GM19193 (cell line): ENCODE data around the gene SCART1.

Experiments
- POLR2A ChIP-seq: IDR thresholded peaks from 4 replicates; pipeline ENCODE4 v1.6.1; 2011; ENCODE audit not compliant: insufficient read depth, insufficient read length; ENCODE audit errors: extremely low read depth

SCART1 gene

DNA sequence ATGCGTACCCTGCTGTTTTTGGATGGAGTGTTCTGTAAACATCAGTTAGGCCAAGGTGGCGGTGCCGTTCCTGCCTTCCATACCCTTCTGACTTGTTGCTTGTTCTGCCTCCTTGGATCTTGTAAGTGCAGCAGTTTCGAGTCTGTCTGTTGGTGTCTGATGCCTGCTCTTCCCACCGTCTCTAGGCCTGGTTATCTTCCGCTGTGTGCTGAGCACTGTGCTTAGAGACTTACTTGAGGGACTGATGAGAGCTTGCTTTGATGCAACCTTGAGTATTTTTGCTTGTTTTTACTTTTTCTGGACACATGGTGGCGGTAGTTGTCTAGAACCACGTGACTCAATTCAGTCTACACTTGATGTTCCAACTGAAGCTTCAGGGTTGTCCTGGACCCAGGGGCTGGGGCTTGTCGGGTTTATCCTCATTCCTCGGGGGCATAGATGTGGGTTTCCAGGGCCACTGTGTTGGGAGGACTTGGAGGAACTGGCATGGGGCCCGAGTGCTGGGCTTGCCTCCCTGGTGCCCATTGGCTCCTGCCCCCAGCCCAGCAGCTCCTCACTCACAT is 15.0 kb upstream of the SCART1 start:
- no peak for TF ChIP-seq POLR2A

DNA sequence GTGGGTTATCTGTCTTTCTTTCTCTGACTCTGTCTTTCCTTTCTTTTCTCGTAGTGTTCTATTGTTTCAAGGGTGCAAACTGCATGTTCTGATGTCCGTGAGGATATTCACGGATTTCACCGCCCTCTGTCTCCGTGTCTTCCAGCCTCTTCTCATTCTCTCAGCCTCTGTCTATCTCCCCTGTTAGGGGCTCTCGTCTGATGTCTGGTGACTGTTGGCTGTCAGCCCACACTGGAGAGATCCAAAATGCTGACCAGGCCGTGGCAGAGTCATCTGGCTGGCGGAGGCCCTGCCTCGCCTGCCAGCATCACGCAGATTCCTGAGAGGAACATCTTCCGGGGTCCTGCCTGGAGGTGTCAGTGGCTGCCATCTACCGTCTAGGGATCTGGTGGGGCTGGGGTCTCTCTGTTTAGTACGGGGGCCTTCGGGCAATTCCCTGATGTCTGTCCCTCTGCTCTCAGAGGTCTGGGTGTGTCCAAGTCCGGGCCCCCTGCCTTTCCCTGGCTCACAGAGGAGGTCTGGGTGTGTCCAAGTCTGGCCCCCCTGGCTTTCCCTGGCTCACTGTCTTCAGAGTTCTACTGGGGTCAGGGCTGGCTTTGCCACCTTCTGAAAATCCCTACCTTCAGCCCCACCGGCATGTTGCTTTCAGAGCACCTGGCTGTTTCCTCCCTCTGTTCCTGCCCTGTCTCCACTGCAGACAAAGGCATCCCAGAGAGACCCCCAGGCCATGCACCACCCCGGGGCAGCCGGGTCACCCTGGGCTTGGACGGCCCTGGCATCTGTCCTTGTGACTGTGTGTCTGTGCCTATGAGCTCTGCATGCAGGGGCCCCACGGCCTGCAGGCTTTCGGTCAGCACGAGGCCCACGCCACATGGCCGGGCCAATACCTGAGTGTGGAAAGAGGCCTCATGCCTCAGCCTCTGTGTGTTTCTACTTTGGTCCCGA is 14.0 kb upstream of the SCART1 start:
- no peak for TF ChIP-seq POLR2A

DNA sequence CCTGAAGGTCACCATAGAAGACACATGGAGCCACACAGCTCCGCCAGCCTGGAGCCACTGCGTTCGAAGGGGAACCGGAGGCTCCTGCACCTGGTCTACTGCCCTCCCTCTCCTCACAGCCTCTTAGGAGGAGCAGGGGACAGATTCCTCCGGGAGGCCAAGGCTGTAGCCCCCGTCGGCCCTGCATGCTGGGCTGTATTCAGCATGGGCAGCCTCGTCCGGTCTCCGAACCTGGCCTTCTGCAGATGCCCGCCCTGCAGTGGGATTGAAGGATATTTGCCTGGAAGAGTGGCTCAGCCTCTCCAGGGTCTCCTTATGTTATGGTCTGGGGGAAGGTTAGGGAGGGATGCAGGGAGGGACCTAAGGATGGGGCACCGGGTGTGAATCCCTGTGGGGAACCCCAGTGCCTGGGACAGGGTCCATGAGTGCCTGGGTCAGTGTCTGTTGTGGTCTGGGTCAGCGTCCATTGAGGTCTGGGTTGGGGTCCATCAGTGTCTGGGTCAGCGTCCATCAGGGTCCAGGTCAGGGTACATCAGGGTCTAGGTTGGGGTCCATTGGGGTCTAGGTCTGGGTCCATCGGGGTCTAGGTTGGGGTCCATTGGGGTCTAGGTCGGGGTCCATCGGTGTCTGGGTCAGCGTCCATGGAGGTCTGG is 13.0 kb upstream of the SCART1 start:
- no peak for TF ChIP-seq POLR2A

DNA sequence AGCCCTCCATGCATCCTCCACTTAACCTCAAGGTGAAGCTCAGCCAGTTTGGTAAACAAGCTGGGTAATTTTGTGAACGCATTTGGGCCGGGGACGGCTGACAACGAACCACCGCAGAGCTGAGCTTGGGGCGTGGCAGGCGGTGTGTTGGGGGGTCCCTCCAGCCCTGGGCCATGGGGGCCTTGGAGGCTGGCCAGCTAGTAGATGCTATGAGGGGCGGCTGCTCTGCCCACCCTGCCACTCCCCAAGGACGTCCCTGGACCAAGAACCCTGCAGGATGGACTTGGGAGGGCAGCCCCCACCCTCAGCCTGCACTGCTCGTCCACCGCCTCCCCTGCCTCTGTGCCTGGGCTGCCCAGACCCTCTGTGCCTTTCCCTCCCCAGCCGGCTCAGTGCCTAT is 12.0 kb upstream of the SCART1 start:
- TF ChIP-seq POLR2A: no peak

DNA sequence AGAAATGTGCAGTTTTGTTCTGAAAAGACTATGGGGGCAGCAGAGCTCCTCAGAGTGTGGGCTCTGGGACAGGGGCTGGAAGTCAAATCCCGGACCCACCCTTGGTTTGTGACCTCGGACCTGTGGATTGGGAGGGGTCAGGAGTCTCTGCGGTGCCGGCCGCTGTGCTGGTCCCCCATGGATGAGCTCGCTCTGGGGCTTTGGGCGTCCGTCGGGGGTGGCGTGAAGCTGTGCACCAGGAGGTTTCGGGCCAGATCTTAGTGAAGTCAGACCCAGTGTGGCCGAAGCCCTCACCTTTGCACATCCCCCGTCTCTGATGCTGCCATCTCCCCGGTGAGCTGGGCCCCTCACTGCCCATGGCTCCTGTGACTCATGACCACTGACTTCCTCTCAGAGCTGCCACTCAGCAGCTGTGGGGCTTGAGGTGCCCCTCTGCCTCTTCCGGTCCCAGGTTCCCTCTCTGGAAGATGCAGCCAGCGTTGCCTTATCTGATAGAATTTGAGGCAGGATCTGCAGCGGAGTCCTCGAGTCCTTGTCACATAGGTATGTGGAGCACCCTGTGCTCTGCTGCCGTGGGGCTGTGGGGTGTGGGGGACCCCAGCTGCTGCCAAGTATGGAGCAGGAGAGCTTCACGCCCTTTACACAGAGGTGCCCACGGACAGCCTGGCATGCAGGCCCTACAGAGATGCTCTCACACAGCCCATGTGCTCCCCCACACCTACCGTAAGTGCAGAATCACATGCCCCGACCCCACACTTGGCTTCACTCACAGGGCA is 11.4 kb upstream of the SCART1 start:
- no peak for TF ChIP-seq POLR2A

DNA sequence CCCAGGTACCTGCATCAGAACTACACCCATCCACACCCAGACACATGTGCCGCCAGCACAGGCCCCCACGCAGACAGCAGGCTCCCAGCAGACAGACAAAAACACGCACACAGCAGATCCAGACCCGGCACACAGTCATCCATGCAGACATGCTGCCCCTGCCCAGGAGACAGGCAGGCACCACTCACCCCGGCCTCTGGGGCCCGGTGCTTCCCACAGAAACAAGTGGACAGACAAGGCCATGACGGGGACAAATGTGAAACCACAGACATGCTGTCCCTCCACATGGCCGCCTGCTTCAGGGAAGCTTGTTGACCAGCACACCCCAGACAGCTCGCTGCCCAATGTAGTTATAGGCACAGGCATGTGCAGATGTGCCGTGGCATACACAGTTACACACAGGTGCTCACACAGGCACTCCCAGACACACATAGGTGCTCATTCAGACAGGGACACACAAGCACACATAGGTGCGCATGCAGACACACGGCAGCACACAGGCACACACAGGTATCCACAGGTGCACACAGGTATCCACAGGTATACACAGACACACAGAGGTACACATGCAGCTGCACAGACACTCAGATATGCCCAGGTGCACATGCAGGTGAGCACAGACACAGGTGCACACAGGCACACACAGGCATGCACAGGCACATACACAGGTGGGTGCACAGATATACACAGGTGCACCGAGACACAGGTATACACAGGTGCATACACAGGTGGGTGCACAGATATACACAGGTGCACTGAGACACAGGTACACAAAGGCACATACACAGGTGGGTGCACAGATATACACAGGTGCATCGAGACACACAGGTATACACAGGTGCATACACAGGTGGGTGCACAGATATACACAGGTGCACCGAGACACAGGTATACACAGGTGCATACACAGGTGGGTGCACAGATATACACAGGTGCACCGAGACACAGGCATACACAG is 10.5 kb upstream of the SCART1 start:
- TF ChIP-seq POLR2A: no peak

DNA sequence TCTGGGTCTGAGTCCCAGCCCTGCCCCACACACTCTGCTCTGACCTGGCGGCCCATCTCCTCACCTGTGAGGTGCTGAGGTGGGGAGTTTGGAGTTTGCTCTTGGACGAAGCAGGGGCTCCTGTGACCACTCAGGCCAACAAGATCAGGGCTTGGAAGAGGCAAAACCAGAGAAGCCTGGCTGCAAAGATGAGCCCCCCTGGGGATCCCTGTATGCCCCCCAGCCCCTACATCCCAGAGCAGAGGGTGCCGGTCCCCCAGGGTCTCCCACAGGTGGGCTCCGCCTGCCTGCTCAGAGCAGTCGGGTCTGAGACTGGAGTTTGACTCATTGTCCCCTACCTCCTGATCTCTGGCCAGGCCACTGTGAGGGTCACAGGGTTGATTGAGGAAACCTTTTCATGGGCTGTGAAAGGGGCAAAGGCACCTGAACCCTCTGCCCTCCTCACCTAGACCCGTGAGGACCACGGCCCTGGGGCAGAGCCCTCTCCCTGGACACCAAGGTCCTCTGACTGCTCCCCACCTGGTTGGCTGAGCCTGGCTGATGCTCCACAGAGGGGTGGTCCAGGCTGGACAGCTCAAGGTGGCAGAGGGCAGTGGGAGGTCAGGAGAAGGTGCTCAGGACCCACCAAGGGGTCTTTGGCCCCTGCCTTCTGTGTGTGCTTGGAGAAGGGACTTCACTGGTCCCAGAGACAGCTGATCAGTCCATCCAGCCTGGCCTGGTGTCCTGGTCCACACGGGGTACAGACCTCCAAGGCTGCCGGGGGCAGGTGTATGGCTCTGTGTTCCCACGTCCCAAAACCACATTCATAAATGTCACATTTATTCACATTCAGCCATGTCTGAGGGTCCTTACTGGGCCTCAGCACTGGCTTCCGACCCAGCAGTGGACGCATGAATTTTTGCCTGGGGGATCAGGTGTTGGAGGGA is 9.1 kb upstream of the SCART1 start:
- TF ChIP-seq POLR2A: no peak

DNA sequence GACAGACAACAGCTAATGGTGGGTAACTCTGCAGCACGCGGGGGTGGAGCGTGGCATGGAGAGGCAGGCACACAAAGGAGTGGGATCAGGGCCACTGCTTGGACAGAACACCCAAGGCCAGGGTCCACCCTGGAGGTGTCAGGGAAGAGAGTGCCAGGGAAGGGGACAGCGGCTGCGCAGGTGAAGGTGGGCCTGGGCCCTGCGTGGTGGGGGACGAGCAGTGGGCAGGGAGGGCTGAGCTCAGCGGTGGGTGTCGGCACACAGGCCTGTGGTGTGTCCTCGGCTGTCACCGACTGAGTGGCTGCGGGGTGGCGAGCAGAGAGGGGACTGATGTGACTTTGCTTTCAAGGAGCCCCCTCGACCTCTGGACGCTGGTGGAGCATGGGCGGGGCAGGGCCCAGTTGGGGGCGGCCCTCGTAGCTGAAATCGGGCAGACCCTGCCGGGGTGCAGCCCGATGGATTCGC is 8.4 kb upstream of the SCART1 start:
- TF ChIP-seq POLR2A: no peak

DNA sequence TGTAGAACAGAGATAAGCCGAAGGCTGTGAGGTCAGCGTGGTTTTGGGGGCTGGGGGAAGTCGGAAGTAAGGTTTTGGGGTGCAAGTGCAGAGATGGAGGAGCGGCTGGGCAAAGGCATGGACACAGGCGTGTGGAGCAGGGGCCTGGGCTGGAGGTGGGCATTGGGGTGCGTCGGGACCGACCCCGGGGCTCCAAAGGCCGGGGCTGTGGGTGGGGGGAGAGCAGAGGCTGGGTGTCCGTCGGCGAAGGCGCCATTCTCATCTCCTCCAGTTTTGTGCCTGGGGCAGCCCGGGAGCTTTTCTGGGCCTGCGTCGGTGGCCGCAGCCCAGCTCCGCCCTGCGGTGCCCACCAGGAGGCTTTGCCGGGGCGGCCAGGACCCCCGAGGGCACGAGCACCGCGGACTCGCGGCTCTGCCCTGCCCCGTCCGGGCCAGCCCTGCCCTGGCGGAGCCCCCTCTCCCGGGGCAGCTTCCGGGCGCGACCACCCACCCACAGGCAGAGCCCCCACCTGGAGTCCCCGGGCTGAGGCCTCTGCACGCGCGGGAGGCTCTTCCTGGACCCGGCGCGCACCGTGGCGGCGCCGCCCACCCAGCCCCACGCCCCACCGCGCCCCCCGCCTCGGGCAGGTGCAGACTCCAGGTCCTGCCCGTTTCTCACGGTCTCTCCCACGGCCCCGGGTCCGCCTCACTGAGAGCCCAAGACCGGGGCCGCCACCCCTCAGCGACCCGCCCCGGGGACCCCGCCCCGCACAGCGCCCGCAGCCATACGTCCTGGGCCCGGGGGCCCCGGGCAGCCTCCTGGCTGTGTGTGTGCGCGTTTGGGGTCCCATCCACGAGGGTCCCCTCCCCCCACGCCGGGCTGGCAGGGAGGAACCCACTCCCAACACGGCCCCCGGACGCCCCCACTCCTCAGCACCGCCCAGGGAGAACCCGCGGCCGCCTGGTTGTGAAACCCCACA is 7.7 kb upstream of the SCART1 start:
- no peak for TF ChIP-seq POLR2A

DNA sequence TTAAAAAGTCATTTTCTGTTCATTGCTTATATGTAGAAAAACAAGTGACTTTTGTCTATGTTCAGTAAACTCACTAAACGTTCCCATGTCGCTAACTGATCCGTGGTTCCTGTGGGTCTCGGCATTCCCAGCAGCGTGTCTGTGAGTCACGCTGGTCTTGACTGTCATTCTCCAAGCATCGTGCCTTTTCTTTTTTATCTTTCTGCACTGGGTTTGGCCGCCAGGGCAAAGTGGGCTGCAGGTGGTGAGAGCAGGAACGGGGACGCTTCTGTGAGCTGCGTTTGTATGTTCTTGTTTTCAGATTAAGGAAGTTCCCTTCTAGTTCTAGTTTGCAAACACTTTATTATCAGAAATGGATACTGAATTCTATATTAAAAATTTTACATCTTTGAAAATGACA is 6.8 kb upstream of the SCART1 start:
- no peak for TF ChIP-seq POLR2A

DNA sequence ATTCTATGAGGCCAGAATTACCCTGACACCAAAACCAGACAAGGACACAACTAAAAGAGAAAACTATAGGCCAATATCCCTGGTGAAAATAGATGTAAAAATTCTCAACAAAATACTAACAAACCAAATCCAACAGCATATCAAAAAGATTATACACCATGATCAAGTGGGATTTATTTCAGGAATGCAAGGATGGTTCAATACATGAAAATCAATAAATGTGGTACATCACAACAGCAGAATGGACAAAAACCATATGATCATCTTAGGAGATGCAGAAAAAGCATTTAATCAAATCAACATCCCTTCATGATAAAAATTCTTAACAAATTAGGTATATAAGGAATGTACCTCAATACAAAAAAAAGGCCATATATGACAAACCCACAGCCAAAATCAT is 5.6 kb upstream of the SCART1 start:
- no peak for TF ChIP-seq POLR2A

DNA sequence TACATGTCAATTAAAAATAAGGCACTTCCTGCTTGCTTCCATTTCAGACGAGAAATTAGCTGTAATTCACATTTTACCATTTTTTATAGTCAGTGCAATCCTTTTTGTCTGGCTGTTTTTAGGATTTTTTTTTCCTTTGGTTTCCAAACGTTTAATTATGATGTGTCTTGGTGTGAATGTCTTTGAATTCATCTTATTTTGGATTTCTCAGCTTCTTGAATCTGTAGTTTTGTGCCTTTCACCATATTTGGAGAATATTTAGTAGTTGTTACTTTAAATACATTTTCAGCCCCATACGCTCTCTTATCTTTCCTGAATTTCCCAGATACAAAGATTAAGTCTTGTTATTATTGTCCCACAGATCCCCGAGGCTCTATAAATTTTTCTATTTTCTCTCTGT is 2.4 kb upstream of the SCART1 start:
- no peak for TF ChIP-seq POLR2A

DNA sequence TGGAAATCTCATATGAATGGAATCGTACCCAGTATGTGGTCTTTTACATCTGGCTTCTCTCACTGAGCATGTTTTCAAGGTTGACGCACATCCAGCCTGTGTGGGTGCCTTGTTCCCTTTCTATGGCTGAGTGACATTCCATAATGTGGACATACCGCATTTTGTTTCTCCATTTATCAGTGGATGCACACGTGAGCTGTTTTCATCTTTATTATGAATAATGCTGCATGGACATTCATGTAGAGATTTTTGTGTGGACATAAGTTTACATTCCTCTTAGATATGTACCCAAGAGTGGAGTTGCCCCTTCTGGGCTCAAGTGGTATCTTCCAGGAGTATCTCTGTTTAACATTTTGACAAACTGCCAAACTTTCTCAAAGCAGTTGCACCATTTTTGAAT is 1.3 kb upstream of the SCART1 start:
- TF ChIP-seq POLR2A: no peak
